Lower leg skin (tissue), 3 donors: Measurements from ENCODE around the gene ING3.

Source experiments
- POLR2A ChIP-seq, 2 donors: fragments of 450-650 bp; IDR thresholded peaks; one replicate each; pipeline ENCODE4 v1.6.1; 2016 to 2017; ENCODE audit warnings: antibody characterized with exemption in 2 of 2, mild to moderate bottlenecking in 1 of 2, moderate library complexity in 1 of 2
- TF ChIP-seq, protein P1 (sequence below), 3 donors: fragments of 450-650 bp; IDR thresholded peaks; one replicate each; pipeline ENCODE4 v1.5.1; 2016; ENCODE audit warnings: antibody characterized with exemption in 3 of 3, mild to moderate bottlenecking in 3 of 3, moderate library complexity in 2 of 3

DNA sequence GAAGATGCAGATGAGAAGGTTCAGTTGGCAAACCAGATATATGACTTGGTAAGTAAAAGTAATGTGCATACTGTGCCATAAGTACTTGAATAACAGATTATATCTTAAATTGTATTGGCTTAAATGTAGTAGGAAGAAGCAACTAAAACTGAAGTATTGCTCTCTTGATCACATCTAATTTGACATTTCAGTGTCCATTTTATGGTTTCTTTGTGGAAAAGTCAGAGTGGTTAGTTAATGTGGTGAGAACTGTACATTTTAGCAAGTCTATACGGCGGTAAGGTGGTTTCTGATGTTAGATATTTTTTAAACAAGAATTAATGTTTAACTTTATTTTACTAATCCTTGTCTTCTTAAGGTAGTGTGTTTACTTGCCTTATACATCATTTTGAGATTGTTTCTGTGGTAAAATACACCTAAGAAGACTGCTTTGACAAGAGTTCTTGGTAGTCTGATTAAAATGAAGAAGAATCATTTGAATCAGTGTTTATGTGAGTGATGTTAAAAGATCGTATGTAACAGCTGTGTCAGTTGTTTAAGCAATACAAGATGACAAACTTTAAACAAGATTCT lies 5.1 kb downstream of the ING3 start:
- TF ChIP-seq, protein P1, sequence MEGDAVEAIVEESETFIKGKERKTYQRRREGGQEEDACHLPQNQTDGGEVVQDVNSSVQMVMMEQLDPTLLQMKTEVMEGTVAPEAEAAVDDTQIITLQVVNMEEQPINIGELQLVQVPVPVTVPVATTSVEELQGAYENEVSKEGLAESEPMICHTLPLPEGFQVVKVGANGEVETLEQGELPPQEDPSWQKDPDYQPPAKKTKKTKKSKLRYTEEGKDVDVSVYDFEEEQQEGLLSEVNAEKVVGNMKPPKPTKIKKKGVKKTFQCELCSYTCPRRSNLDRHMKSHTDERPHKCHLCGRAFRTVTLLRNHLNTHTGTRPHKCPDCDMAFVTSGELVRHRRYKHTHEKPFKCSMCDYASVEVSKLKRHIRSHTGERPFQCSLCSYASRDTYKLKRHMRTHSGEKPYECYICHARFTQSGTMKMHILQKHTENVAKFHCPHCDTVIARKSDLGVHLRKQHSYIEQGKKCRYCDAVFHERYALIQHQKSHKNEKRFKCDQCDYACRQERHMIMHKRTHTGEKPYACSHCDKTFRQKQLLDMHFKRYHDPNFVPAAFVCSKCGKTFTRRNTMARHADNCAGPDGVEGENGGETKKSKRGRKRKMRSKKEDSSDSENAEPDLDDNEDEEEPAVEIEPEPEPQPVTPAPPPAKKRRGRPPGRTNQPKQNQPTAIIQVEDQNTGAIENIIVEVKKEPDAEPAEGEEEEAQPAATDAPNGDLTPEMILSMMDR (IDR thresholded peaks at IDR 0.05): no peak
- no peak for TF ChIP-seq POLR2A (IDR thresholded peaks at IDR 0.05)
